GM15510 (cell line): ENCODE data around the gene TTBK2.
A peak's percentile ranks its signal among the peaks of the same experiment; 100 is the strongest.

Source experiments
- POLR2A ChIP-seq: IDR thresholded peaks from 3 replicates; pipeline ENCODE4 v1.6.1; 2011; ENCODE audit warnings: borderline replicate concordance; ENCODE audit not compliant: insufficient read length; ENCODE audit errors: extremely low read depth

TTBK2 gene

GRCh38 chr15:42759093-42759492 lies 161.5 kb downstream of the TTBK2 start:
- TF ChIP-seq POLR2A: no peak

- no peak for TF ChIP-seq POLR2A
These were observed 170.3 kb downstream of the TTBK2 start for GRCh38 chr15:42750306-42750705.

- no peak for TF ChIP-seq POLR2A
These were observed 171.3 kb downstream of the TTBK2 start for GRCh38 chr15:42749266-42749665.

- TF ChIP-seq POLR2A: no peak
These were observed 176.4 kb downstream of the TTBK2 start for GRCh38 chr15:42744195-42744594.

- TF ChIP-seq POLR2A: no peak
These were observed 178.4 kb downstream of the TTBK2 start for GRCh38 chr15:42742149-42742548.

GRCh38 chr15:42741710-42742109 lies 178.9 kb downstream of the TTBK2 start:
- TF ChIP-seq POLR2A: no peak

GRCh38 chr15:42737529-42738328 lies 182.8 kb downstream of the TTBK2 start:
- TF ChIP-seq POLR2A: no peak

GRCh38 chr15:42736793-42737528 lies 183.6 kb downstream of the TTBK2 start, which contains the start of gene CDAN1:
TSS of gene CDAN1 (minus strand) at chr15:42737128. CDS start at chr15:42737102, 26 bp downstream.
- TF ChIP-seq POLR2A: peak; percentile 89

- no peak for TF ChIP-seq POLR2A
These were observed 184.3 kb downstream of the TTBK2 start for GRCh38 chr15:42736178-42736792.

GRCh38 chr15:42735382-42736165 lies 185.0 kb downstream of the TTBK2 start:
- TF ChIP-seq POLR2A: no peak

GRCh38 chr15:42734076-42734672 lies 186.4 kb downstream of the TTBK2 start:
- TF ChIP-seq POLR2A: no peak

- TF ChIP-seq POLR2A: no peak
These were observed 187.6 kb downstream of the TTBK2 start for GRCh38 chr15:42733027-42733426.

GRCh38 chr15:42732095-42732827 lies 188.3 kb downstream of the TTBK2 start:
- TF ChIP-seq POLR2A: no peak
